HG03460 (cell line): Measurements from ENCODE around the gene ORC1.

Experiments
- ATAC-seq: cut with Tn5 transposase; IDR thresholded peaks from one replicate; pipeline ENCODE4 v1.9.1; 2021; ENCODE audit not compliant: unreplicated experiment

The ORC1 gene

GRCh38 chr1:52404116-52404974 lies at the start of gene ORC1, which contains the start of gene PRPF38A:
TSS of gene ORC1 (minus strand) at chr1:52404423. CDS start at chr1:52402223, 2,200 bp downstream.
TSS of gene PRPF38A (plus strand) at chr1:52404602. CDS start at chr1:52404750, 148 bp downstream.
- peak; percentile 94 for ATAC-seq

GRCh38 chr1:52444463-52444862 lies 40.2 kb upstream of the ORC1 start:
- ATAC-seq: no peak

DNA sequence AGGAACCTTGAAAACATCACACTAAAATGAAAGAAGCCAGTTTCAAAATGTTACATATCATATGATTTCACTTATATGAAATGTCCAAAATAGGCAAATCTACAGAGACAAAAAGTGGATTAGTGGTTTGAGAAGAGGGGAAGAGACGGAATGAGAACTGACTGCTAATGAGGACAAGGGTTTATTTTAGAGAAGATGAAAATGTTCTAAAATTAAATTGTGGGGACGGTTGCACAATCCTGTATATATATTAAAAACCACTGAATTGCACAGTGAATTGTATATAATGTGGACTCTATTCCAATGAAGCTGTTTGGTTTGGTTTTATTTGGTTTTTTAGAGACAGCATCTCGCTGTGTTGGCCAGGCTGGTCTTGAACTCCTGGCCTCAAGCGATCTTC lies 35.8 kb upstream of the ORC1 start:
- ATAC-seq: no peak

DNA sequence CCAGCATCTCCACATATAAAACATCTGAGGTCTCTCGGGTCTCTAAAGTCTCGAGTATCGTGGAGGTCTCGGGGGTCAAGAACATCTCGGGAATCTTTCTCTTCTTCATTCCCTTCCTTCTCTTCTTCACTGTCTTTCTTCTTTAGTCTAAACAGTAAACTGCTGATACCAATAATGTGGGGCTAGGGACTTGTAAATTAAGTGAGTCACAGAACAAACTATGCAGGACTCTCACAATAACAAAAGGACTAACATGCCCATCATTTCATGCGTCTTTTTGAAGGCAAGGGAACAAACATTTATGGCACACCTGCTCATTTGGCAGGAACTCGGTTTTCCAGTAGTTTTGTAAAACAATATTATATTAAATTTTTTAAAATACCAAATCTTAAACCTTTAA lies 32.6 kb upstream of the ORC1 start:
- no peak for ATAC-seq

DNA sequence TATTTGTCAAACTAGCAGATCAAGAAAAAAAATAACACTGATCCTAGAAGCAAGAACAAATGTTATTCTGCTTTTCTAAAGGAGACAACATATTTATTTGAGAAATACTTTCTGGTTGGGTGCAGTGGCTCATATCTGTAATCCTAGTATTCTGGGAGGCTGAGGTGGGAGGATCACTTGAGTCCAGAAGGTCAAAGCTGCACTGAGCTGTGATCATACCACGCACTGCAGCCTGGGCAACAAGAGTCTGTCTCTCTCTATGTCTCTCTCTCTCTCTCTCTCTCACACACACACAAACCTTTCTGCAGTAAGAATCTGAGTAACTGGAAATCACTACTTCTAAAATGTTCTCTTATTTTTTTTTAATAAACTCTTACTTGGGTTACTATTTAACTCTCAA lies 31.4 kb upstream of the ORC1 start:
- ATAC-seq: no peak

GRCh38 chr1:52435211-52435610 lies 31.0 kb upstream of the ORC1 start:
- ATAC-seq: no peak

DNA sequence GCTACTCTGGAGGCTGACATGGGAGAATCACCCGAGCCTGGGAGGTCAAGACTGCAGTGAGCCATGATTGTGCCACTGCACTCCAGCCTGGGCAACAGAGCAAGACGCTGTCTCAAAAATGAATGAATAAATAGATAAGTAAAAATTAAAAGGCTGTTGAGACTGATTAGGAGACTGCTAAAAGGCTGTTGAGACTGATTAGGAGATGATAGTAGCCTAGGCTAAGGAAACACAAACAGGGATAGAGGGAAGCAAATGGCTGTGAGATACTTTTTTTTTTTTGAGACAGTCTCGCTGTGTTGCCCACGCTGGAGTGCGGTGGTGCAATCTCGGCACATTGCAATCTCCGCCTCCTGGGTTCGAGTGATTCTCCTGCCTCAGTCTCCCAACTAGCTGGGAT lies 28.6 kb upstream of the ORC1 start:
- ATAC-seq: no peak

GRCh38 chr1:52427152-52427551 lies 22.9 kb upstream of the ORC1 start:
- no peak for ATAC-seq

GRCh38 chr1:52426371-52426770 lies 22.1 kb upstream of the ORC1 start:
- no peak for ATAC-seq

GRCh38 chr1:52424813-52425212 lies 20.6 kb upstream of the ORC1 start:
- no peak for ATAC-seq

GRCh38 chr1:52424231-52424636 lies 20.0 kb upstream of the ORC1 start:
- no peak for ATAC-seq

- no peak for ATAC-seq
Observed at GRCh38 chr1:52423771-52424170, 19.5 kb upstream of the ORC1 start.

DNA sequence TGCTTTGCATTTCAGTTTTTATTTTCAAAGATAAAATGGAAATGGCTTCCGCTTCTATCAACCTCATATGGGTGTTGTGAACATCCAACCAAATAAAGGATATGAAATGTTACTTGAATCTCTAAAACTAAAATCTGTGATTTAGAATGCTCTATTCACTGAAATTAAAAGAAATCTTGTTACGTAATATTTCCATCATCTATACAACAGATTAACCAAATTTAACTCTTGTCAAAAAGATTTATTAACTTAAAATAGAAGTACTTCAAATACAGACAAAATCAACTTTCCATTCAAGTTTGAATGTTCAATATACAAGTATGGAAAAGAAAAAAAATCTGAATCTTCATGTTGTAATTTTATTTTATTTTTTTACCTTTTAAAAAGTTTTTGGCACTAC lies 18.8 kb upstream of the ORC1 start:
- no peak for ATAC-seq

DNA sequence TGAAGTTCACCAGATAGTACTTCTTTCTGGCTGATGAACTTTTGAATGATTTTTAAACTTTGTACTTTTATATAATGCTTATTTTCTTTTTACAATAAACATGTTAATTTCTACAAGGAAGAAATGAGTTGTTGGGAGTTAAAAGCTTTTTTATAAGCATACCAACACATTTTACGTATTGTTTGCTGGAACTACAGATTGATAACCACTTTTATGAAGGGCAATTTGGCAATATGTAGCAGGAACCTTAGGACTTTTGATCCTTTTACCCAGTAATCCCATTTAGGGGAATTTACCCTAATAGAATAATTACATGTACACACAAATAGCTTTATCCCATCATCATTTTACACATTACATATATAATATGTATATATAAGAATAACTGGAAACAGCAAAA lies 16.5 kb upstream of the ORC1 start:
- no peak for ATAC-seq

DNA sequence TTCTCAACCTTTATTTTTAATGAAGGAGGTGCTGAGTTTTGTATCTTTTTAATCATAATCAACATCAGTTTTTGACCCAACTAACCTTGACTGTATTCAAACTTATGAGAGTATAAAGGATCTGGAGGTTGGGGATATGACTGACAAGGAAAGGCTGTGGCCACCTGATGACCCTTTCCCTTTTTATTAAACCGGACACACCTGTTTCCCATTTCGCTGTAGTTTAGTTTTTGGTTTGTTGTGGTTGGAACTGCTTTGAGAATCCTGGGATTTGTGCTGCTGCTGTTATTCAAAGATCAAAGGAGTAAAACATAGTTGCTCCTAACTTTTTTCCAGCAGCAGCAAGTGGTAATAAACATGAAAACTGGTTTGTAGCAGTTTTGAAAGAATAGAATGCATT lies 12.6 kb upstream of the ORC1 start:
- ATAC-seq: no peak

GRCh38 chr1:52414942-52415341 lies 10.7 kb upstream of the ORC1 start:
- ATAC-seq: no peak

DNA sequence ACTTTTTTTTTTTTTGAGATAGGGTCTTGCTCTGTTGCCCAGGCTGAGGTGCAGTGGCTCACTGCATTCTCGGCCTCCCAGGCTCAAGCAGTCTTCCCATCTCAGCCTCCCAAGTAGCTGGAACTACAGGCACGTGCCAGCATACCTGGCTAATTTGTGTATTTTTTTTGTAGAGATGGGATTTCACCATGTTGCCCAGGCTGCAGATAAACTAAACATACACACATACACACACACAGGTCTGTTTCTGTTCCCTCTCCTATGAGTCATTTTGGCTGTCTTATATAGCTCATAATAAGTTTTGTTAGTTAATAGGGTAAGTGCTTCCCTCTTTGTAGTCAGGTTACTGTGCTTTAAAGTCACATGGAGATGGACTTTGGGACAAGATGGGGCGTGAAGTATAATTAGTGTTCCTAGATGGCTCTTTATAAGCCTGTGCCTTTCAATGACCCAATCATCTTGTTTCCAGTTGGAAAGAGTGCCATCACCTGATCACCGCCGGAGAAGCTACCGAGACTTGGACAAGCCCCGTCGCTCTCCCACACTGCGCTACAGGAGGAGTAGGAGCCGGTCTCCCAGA lies 9.3 kb upstream of the ORC1 start:
- no peak for ATAC-seq

DNA sequence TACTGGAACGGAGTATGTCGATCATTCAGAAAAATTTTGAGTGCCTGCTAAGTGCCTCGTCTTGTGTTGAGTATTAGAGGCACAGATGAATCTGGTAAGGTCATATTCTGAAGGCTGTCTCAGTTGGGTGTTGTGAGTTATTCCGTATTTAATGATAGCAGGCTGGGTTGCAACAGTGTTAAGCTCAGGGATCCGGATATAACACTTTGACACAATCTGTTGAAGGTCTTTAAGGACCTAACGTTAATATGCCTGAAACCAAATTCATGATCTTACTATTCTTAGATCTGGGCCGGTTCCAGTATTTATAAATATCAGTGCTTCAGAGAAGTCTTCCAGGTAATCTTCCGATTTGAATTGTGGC lies 734 bp upstream of the ORC1 start:
- no peak for ATAC-seq

- peak; percentile 33 for ATAC-seq
Observed at GRCh38 chr1:52403566-52404115, 582 bp downstream of the ORC1 start.

DNA sequence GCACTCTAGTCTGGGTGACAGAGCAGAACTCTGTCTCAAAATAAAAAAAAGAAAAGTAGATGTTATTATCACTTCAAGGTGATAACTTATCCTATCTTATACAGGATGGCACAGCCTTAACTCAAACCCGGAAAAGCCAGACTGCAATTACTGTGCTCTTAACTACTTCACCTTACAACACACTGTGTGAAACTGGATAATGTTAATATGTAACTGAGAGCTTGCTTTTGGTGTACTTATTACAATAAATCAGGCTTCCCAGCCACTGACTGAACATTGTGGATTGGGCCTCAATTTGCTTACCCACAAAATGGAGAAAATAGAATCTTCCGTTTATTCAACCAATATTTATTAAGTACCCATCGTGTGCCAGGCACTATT lies 1.4 kb downstream of the ORC1 start:
- no peak for ATAC-seq

DNA sequence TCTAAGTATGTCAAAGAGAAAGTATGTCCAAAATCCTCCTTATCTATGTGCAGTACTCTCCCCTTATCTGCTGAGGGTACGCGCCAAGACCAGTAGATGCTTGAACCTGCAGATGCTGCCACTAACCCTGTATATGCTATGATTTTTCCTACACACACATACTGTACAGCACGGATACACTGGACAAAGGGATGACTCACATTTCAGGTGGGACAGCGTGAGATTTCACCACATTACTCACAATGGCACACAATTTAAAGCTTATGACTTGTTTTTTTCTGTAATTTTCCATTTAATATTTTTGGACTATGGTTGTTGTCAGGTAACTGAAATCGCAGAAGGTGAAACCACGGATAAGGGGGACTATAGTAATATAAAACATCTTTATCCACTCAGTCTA lies 4.1 kb downstream of the ORC1 start:
- no peak for ATAC-seq

- ATAC-seq: no peak
Observed at GRCh38 chr1:52399629-52400028, 4.6 kb downstream of the ORC1 start.
